H54 (cell line): ENCODE results near the gene TMEM165.

ENCODE experiments used
- DNase-seq: peaks from one replicate; pipeline ENCODE4 v3.0.0; 2011; ENCODE audit warnings: low spot score, mixed read lengths; ENCODE audit not compliant: insufficient read length
- FAIRE-seq: peaks from 3 replicates; lab custom pipeline; 2011; peaks lifted over from hg19 to GRCh38; lab: Jason Lieb, UNC
- POLR2A ChIP-seq: IDR thresholded peaks from 2 replicates; pipeline ENCODE4 v1.6.1; 2011; ENCODE audit warnings: low read depth, mild to moderate bottlenecking, low read length

TMEM165 gene

GRCh38 chr4:55407119-55407518 lies 11.4 kb downstream of the TMEM165 start:
- DNase-seq (no peak), FAIRE-seq (no peak)
- TF ChIP-seq POLR2A: no peak

GRCh38 chr4:55407764-55408163 lies 12.0 kb downstream of the TMEM165 start:
- no peak for DNase-seq
- no peak for FAIRE-seq
- TF ChIP-seq POLR2A: no peak

- DNase-seq (no peak), FAIRE-seq (no peak)
- TF ChIP-seq POLR2A: no peak
These were observed 13.9 kb downstream of the TMEM165 start for GRCh38 chr4:55409468-55410171.

- FAIRE-seq: no peak
- no peak for DNase-seq
These were observed 14.7 kb downstream of the TMEM165 start for GRCh38 chr4:55410431-55410830.

GRCh38 chr4:55411621-55412020 lies 15.9 kb downstream of the TMEM165 start:
- TF ChIP-seq POLR2A: no peak
- no peak for FAIRE-seq
- DNase-seq: no peak

More at GRCh38 chr4:55410431-55410830, 14.7 kb downstream of the TMEM165 start:
- no peak for TF ChIP-seq POLR2A

- no peak for TF ChIP-seq POLR2A
- FAIRE-seq: no peak
- no peak for DNase-seq
These were observed 20.4 kb downstream of the TMEM165 start for GRCh38 chr4:55416176-55416575.

- TF ChIP-seq POLR2A: no peak
- no peak for DNase-seq
- no peak for FAIRE-seq
These were observed 29.0 kb downstream of the TMEM165 start for GRCh38 chr4:55424791-55425190.

- FAIRE-seq: no peak
- DNase-seq: no peak
- no peak for TF ChIP-seq POLR2A
These were observed 36.1 kb downstream of the TMEM165 start for GRCh38 chr4:55431710-55432336.

- FAIRE-seq: no peak
- no peak for TF ChIP-seq POLR2A
- no peak for DNase-seq
These were observed 39.5 kb downstream of the TMEM165 start for GRCh38 chr4:55435141-55435841.

GRCh38 chr4:55437356-55437796 lies 41.6 kb downstream of the TMEM165 start:
- no peak for FAIRE-seq
- no peak for DNase-seq
- no peak for TF ChIP-seq POLR2A

- TF ChIP-seq POLR2A: no peak
- FAIRE-seq: no peak
These were observed 42.1 kb downstream of the TMEM165 start for GRCh38 chr4:55437823-55438222.

GRCh38 chr4:55438314-55438713 lies 42.6 kb downstream of the TMEM165 start:
- TF ChIP-seq POLR2A: no peak
- DNase-seq (no peak), FAIRE-seq (no peak)

More at GRCh38 chr4:55437823-55438222, 42.1 kb downstream of the TMEM165 start:
- no peak for DNase-seq

GRCh38 chr4:55439023-55439422 lies 43.3 kb downstream of the TMEM165 start:
- FAIRE-seq (no peak), DNase-seq (no peak)
- TF ChIP-seq POLR2A: no peak

- FAIRE-seq: no peak
- no peak for TF ChIP-seq POLR2A
These were observed 45.0 kb downstream of the TMEM165 start for GRCh38 chr4:55440786-55441185.

More at GRCh38 chr4:55440786-55441185, 45.0 kb downstream of the TMEM165 start:
- DNase-seq: no peak
